Cerebellar nuclear complex (tissue), 1 donor: Measurements from ENCODE around the gene LRRC8D.
"Not testable (repeated sequence)": the region's sequence is repeated elsewhere in the genome, so short reads cannot be mapped to it uniquely, and the experiment has no call there.

Experiments
- DNase-seq, 2 experiments: peaks; one replicate each; lab custom pipeline; 2025; lab: John Stamatoyannopoulos, UW

Gene LRRC8D

DNA sequence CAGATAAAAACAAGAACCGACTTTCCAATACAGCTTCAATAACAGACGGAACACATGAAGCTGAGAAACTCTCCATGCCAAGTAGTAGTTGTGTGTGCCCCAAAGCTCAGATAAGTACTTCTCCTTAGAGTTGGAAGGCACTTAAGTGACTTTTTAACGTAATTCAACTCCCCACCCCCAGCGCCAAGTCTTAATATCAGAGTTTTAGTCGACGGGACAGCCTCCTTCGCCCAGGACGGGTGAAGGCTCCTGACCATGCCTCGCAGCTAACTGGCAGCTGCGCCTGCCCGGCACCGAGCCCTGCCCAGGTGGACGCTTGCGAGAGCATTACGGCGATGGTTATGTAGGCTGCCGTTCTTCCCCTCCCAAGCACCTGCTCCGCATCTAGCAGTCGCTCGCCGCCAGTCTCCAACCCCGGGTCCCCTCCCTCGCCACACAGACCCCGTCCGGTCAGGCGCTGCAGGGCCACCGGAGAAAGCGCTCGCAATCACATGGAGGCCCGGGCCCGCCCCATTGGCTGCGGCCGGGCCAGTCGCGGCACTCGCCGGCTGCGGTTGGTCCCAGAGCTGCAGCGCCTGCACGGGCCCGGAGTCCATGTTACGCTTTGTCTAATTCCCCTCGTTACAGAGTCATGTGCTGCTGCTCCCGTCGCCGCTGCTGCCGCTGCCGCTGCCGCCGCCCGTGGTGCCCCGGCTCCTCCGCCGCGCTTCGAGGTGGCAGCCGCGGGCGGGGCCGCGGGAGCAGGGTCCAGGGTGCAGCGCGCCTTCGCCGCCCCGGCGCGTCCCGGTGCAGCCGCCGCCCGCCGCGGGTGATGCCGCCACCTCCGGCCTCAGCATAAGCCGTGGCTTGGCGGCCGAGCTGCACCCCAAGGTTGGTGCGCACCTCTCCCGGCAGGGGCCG, at the start of gene LRRC8D:
Gene LRRC8D, plus strand, starts transcription at position 611 of the 900 bp plus-strand sequence. CDS start 112,037 bp downstream, outside the sequence.
- DNase-seq = peak in 1 of 2 experiments; percentile 52

- DNase-seq = no peak
Observed at GRCh38 chr1:89771991-89772560, 48.8 kb upstream of the LRRC8D start.

DNA sequence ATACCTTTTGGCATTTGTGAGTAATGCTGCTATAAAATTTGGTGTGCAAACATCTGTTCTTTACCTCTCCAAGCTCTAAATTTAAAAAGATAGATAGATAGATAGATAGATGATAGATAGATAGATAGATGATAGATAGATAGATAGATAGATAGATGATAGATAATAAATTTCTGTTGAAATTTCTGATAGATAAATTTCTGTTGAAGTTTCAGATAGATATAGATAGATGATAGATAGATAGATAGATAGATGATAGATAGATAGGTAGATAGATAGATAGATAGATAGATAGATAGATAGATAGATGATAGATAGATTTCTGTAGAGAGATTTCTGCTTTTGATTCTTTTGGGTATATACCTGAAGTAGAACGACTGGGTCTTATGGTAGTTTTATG, 44.7 kb upstream of the LRRC8D start:
- DNase-seq = not testable (repeated sequence)

DNA sequence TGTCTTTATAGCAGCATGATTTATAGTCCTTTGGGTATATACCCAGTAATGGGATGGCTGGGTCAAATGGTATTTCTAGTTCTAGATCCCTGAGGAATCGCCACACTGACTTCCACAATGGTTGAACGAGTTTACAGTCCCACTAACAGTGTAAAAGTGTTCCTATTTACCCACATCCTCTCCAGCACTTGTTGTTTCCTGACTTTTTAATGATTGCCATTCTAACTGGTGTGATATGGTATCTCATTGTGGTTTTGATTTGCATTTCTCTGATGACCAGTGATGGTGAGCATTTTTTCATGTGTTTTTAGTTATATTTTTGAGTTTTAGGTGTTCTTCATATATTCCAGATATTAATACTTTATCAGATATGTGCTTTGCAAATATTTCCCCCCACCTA, 43.6 kb upstream of the LRRC8D start:
- not testable (repeated sequence) for DNase-seq

GRCh38 chr1:89779151-89779940, 41.5 kb upstream of the LRRC8D start:
- DNase-seq = no peak

DNA sequence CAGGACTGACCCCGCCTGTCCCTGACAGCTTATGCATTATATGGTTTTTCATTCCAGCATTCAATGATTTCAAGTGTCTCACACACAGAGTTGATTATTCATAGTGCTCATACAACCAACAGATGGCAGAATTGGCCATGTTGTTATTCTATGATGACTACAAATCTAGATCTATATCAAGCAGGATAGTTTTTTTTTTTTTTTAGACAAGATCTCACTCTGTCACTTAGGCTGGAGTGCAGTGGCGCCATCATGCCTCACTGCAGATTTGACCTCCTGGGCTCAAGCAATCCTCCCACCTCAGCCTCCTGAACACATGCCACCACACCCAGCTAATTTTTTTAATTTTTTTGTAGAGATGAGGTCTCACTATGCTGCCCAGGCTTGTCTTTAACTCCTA, 40.1 kb upstream of the LRRC8D start:
- DNase-seq = no peak

DNA sequence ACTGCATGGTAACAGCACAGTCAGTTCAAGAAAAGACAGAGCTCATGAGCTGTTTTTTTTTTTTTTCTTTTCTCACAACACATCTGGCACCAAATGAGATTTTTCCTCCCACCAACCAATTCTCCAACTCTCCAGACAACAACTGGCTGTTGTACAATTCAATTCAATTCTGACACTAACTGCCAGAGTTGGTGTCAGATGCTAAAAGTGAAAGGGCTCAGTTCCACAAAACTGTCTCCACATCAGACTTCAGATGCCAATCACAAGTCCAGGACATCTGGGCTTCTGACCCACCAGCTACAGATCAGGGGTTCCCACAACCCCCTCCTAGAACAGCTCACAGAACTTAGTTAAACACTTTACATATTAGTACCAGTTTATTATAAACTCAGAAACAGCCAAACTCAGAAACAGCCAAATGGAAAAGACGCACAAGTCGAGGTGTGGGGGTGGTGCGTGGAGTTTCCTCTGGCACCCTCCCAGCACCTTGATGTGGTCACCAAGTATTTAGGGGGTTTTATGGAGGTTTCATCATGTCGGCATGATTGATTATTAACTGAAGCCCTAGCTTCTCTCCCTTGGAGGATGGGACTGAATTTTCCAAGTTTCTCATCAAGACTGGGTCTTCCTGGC, 39.2 kb upstream of the LRRC8D start:
- no peak for DNase-seq

DNA sequence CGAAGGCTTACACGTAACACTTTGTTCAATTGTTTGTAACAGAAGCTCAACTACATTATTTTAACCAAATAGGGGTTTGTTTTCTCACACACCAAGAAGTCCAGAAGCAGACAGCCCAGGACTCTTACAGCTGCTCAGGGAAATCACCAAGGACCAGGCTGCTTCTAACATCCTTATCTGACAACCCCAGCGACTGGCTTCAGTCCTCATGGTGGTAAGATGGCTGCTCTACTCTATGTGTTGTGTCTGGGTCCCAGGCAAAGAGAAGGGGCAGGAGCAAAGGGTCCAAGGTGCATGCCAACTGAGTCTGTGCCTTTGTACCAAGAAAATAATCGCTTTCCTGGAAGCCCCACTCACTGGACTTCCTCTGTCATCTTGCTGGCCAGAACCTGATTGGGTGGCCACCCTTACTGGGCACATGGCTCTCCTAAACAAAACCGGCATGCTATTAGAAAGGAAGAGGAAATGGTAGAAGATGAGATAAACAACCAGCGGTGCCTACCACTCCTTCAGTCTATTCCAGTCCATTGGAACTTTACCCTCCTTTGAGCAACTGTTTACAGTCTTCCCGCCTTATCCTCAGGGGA, 34.1 kb upstream of the LRRC8D start:
- no peak for DNase-seq

- no peak for DNase-seq
Observed at GRCh38 chr1:89790592-89790991, 30.2 kb upstream of the LRRC8D start.

DNA sequence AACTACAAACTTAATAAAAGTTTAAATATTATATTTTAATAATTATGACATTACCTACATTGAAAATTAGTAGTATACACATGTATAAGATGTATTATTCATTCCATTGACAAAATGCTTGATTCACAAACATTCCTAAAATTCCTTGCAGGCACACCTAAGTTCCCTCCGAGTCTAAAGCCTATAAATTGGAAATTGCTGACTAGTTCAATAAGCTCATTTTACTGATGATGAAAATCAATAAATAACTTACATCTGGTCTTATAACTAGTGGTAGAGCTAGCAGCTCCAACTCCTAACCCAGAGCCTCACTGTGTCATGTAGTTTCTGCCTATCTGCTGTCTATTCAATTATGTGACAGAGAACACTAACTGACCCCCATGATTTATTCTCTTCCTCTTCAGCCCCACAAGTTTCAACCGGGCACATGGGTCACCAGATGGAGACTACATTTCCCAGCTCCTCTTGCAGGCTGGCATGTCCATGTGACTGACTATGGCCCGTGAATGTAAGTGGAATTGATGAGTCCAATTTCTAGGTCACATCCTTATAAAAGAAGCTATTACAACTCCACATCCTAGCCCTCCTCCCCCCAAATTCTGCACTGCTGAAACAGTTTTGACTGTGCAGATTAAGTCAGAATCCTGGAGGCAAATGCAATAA, 29.6 kb upstream of the LRRC8D start:
- no peak for DNase-seq

DNA sequence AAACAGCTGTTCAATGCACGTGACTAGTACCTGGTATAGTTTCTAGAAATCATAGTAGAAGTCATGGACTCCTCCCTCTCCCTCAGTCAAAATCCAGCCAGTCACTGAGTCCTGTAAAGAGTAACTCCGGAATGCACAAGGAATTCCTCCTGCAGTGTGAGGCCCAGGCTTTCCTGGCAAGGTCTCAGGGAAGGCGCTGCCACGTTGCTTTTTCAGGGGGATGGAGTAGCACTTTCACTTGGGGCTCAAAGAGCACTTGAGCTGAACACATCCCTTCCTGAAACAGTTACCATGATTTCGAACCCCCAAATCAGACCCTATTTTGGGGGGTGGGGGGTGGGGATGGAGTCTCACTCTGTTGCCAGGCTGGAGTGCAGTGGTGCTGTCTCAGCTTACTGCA, 26.4 kb upstream of the LRRC8D start:
- DNase-seq = no peak

- DNase-seq = not testable (repeated sequence)
Observed at GRCh38 chr1:89795571-89795970, 25.3 kb upstream of the LRRC8D start.

GRCh38 chr1:89797876-89798275, 23.0 kb upstream of the LRRC8D start:
- not testable (repeated sequence) for DNase-seq

DNA sequence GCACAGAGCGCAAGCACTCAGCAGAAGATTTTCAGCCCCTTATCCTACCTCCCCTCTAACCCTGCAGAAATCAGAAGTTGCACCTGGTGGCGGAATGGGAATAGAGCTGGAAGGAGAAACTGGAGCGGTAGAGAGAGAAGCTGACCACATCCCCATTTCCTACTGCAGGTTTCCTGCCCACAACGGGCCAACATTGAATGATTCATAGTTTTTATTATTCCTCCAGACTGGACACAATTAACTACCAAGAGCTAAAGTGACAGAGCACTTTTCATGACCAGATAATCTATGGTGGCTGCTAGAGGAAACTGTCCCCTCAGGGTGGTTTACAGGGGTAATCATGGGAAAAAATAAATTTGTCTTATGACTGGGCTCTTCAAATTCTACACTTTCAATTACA, 21.3 kb upstream of the LRRC8D start:
- DNase-seq = no peak

- no peak for DNase-seq
Observed at GRCh38 chr1:89800022-89800655, 20.7 kb upstream of the LRRC8D start.

DNA sequence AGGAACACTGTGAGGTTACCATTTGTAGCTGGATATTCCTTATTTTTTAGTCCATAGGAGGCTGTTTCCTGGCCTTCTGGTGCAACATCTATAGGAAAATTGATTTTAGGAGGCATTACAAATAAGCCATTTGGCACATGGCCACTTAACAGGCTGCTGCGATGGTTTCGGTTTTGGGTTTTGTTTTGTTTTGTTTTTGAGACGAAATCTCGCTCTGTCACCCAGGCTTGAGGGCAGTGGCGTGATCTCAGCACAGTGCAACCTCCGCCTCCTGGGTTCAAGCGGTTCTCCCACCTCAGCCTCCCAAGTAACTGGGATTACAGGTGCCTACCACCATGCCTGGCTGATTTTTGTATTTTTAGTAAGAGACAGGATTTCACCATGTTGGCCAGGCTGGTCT, 20.1 kb upstream of the LRRC8D start:
- DNase-seq = no peak

DNA sequence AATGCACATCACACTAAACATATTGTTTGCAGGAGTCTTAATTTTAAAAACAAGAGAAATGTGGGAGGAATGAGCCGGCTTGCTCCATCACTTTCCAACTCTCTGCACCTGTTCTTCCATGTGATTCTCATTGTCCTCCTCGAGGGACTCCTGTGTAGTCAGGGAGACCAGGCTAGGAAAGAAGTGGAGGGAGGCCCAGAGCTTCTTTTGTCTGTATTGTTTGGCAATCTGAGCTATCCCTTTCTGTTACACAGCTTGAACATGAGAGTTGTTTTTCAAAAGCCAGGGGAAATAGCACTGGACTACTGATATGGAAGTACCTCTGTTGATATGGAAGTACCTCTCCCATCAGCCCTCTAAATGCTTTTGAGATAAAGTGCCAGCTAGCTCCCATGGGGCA, 18.8 kb upstream of the LRRC8D start:
- no peak for DNase-seq

DNA sequence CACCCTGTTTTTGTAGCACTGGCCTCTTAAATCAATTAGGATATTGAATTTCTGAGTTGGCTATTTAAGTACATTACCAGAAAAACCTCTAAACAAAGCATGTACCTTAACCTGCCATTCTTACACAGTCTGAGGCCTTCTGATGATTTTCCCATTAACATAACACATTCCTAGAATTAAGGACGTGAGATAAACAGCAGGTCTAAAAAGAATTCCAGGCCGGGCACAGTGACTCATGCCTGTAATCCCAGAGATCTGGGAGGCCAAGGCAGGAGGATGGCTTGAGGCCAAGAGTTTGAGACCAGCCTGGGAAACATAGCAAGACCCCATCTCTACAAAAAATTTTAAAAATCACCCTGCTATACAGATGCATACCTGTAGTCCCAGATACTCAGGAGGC, 18.0 kb upstream of the LRRC8D start:
- no peak for DNase-seq

GRCh38 chr1:89804642-89805237, 16.1 kb upstream of the LRRC8D start:
- DNase-seq = peak in 1 of 2 experiments; percentile 26

GRCh38 chr1:89806616-89807015, 14.2 kb upstream of the LRRC8D start:
- no peak for DNase-seq
